GM19099 (cell line): ENCODE measurements around the gene SEC22B.

Source experiments
- POLR2A ChIP-seq: IDR thresholded peaks from 3 replicates; pipeline ENCODE4 v1.6.1; 2011; ENCODE audit warnings: low read depth; ENCODE audit not compliant: insufficient read length; ENCODE audit errors: extremely low read depth

Gene SEC22B

DNA sequence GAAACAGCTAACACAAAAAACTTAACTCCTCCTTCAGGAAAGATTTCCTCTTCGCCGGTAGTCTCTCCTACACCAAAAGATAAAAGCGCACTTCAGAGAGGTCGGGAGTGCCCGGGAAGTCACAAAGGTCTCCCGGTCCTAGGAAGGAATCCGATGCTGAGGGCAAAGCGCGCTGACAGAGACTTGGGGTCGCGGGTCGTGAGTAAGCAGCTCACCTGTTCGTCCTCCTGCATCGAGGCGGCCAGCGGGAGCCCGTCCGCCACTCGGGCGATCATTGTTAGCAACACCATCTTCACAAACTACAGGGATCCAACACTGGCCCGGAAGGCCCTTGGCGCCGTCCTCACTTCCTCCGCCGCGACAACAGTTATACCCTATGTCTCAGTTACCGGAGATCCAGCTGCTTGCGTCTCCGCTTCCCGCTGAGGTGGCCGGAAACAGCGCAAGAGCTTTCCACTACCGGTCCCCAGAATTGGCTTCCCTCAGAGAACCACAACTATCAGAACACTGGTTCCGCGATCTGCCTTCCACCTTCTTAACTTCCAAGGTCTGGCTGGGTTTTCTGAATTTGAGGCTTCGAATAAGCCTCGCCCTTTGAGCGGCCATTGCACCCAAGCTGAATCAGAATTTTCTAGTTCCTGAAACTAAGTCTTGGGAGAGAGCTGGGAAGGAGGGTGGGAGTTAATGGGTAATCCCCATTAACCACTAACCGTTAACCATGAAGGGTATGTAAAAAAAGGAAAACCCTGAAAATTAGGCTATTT, at the start of gene SEC22B:
Gene SEC22B, minus strand, starts transcription at position 429 of the 764 bp plus-strand sequence. Its CDS starts 139 bp downstream, at position 290.
- TF ChIP-seq POLR2A = peak; percentile 92

DNA sequence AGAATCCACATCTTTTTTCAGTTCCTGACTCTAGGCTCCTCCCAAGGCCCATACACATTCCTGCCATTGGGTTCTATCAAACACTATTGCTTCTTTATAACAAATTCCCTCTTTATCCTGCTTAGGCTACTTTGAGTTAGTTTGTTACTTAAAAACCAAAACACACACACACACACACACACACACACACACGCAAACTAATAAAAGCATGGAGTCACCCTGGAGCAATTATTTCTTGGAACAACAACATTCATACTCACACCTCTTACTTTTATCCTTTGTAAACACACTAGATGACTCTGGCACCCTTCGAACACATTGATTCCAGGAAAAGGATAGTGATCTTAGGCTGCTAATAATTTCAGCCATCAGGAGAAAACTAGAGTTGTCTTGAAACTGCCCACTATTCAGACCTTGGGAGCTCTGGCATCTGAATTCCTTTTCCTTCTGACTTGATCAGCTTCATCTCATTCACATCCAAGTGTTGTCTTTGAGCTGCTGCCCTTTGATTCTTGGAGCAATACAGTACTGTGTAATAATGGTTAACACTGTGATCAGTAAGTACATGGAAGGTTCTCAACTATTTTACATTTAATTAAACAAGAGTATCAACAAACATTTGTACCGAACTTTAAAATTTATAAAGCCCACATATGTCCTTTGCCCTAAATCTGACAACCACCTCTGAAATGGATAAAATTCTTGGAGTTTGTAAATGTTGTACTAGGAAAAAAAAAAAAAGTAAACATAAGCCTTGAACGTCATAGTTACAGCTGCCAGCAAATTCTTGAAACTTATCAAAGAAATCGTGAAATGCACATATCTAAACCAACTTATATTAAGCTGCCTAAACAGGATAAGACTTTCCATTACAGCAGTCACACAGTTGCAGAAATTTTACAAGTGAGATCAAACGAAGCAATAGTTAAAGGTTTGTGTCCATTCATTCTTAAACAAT, 2.8 kb upstream of the SEC22B start:
- TF ChIP-seq POLR2A = no peak

GRCh38 chr1:120133228-120133927, 42.9 kb downstream of the SEC22B start:
- no peak for TF ChIP-seq POLR2A
